Effector memory CD4-positive, alpha-beta T cell (primary cell): ENCODE measurements around the gene MBD4.
"Not testable (repeated sequence)": the region's sequence is repeated elsewhere in the genome, so short reads cannot be mapped to it uniquely, and the experiment has no call there.

Source experiments
- DNase-seq, 3 donors: peaks; one replicate each; pipeline ENCODE4 v3.0.0-alpha.2; 2020
- H3K27ac ChIP-seq: 2 replicates; pipeline ENCODE4 v1.7.0; 2013; ENCODE audit warnings: mild to moderate bottlenecking, low read length, moderate library complexity; ENCODE audit not compliant: insufficient read depth, poor library complexity, severe bottlenecking
- H3K27me3 ChIP-seq: replicated peaks from 2 replicates; pipeline ENCODE4 v1.7.0; 2013; ENCODE audit warnings: mild to moderate bottlenecking, low read length; ENCODE audit not compliant: insufficient read depth, control insufficient read depth, poor library complexity, severe bottlenecking
- H3K36me3 ChIP-seq: 2 replicates; pipeline ENCODE4 v1.7.0; 2013; ENCODE audit warnings: mild to moderate bottlenecking, low read length, moderate library complexity; ENCODE audit not compliant: control insufficient read depth, insufficient read depth
- H3K4me1 ChIP-seq: 2 replicates; pipeline ENCODE4 v1.7.0; 2013; ENCODE audit warnings: low read length, mild to moderate bottlenecking; ENCODE audit not compliant: control insufficient read depth, insufficient read depth, poor library complexity, severe bottlenecking
- H3K4me3 ChIP-seq: 2 replicates; pipeline ENCODE4 v1.7.0; 2013; ENCODE audit warnings: low read length, low read depth, mild to moderate bottlenecking; ENCODE audit not compliant: insufficient read depth, poor library complexity, severe bottlenecking
- H3K9me3 ChIP-seq: 2 replicates; pipeline ENCODE4 v1.7.0; 2013; ENCODE audit warnings: mild to moderate bottlenecking, low read length, moderate library complexity; ENCODE audit not compliant: control insufficient read depth
- total RNA-seq, 3 donors: gene quantifications; one replicate each; lab custom pipeline; 2026; lab: John Stamatoyannopoulos, UW

Gene MBD4
- total RNA-seq: 58.3 to 64.3 (median 58.8) reads per million in 3 donors

- Histone ChIP-seq H3K27me3 (no peaks in the 10 kb centered on the region), H3K4me1 (peaks cover 16% of the 10 kb centered on the region), H3K27ac (peak within 1 kb of the TSS; percentile 86), H3K36me3 (peaks cover 18% of the 10 kb centered on the region), H3K4me3 (peak within 1 kb of the TSS; percentile 95), H3K9me3 (no peaks in the 10 kb centered on the region)
- peak; percentile 98 to 99 (median 99) for DNase-seq
Measured at GRCh38 chr3:129439817-129440617, at the start of gene MBD4, which contains the start of gene IFT122. MBD4 (minus strand) TSS chr3:129439948; CDS start chr3:129439833, 115 bp downstream. IFT122 (plus strand) TSS chr3:129440224; CDS start chr3:129440331, 107 bp downstream.

- not testable (repeated sequence) for H3K4me3 ChIP-seq, H3K9me3 ChIP-seq, H3K27me3 ChIP-seq, H3K4me1 ChIP-seq, H3K27ac ChIP-seq, H3K36me3 ChIP-seq, DNase-seq
Measured at GRCh38 chr3:129489258-129489657, 49.5 kb upstream of the MBD4 start.

- H3K4me1 ChIP-seq: not testable (repeated sequence)
Measured at GRCh38 chr3:129487868-129488335, 48.2 kb upstream of the MBD4 start.

DNA sequence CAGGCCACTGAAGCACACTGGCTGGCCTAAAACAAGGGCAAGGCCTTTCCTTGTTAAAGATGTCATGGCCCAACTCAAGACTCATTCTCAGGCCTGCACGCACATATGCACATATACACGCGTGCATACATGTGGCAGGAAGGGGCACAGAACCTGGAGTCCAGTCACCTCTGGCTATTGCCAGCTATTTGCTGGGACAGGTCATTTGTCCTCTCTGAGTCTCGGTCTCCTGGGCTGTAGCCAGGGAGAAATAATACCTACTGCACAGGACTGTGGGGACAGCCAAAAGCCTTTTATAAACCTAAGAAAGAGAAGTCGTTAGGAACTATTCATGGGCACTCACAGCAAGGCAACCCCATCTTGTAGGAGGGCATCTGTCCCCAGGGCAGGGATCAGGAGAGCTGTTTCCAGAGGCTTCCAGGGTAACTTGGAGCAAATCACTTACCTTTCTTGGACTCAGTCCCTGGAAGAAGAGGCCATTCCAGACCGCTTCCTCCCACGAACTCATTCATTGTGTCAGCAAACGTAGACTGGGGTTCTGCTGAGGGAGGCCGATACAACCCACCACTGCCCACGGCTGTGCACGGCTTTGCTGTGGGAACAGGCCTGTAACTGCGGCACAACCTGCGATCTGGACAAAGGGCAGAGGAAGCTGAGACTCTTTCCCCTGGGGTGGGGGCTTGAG, 47.6 kb upstream of the MBD4 start:
- no peak for DNase-seq
- H3K4me1 ChIP-seq: peaks cover 1% of the 10 kb centered on the region
- no peak overlapping the region for H3K27ac ChIP-seq
- H3K36me3 ChIP-seq: no peaks in the 10 kb centered on the region
- no peak overlapping the region for H3K4me3 ChIP-seq
- H3K27me3 ChIP-seq: no peaks in the 10 kb centered on the region
- H3K9me3 ChIP-seq: no peaks in the 10 kb centered on the region

More at GRCh38 chr3:129487868-129488335, 48.2 kb upstream of the MBD4 start:
- H3K27ac ChIP-seq, DNase-seq, H3K4me3 ChIP-seq, H3K36me3 ChIP-seq, H3K27me3 ChIP-seq, H3K9me3 ChIP-seq: not testable (repeated sequence)

- Histone ChIP-seq H3K36me3 (no peaks in the 10 kb centered on the region), H3K4me3 (no peak overlapping the region), H3K9me3 (no peaks in the 10 kb centered on the region), H3K27ac (no peak overlapping the region), H3K4me1 (peaks cover 8% of the 10 kb centered on the region), H3K27me3 (no peaks in the 10 kb centered on the region)
- no peak for DNase-seq
Measured at GRCh38 chr3:129486664-129487035, 46.9 kb upstream of the MBD4 start.

- no peaks in the 10 kb centered on the region for H3K36me3 ChIP-seq
- no peak for DNase-seq
Measured at GRCh38 chr3:129485721-129486663, 46.2 kb upstream of the MBD4 start.

GRCh38 chr3:129485146-129485545, 45.4 kb upstream of the MBD4 start:
- H3K4me1 ChIP-seq: peaks cover 10% of the 10 kb centered on the region
- not testable (repeated sequence) for H3K36me3 ChIP-seq, H3K27ac ChIP-seq, H3K4me3 ChIP-seq, H3K27me3 ChIP-seq, DNase-seq, H3K9me3 ChIP-seq

More at GRCh38 chr3:129485721-129486663, 46.2 kb upstream of the MBD4 start:
- H3K4me3 ChIP-seq: no peak overlapping the region
- peaks cover 10% of the 10 kb centered on the region for H3K4me1 ChIP-seq
- no peaks in the 10 kb centered on the region for H3K9me3 ChIP-seq
- no peak overlapping the region for H3K27ac ChIP-seq
- H3K27me3 ChIP-seq: no peaks in the 10 kb centered on the region

GRCh38 chr3:129483870-129484269, 44.1 kb upstream of the MBD4 start:
- Histone ChIP-seq H3K27me3 (no peaks in the 10 kb centered on the region), H3K4me3 (no peak overlapping the region), H3K27ac (no peak overlapping the region), H3K9me3 (no peaks in the 10 kb centered on the region), H3K4me1 (peaks cover 10% of the 10 kb centered on the region), H3K36me3 (peaks cover 14% of the 10 kb centered on the region)
- DNase-seq: no peak

DNA sequence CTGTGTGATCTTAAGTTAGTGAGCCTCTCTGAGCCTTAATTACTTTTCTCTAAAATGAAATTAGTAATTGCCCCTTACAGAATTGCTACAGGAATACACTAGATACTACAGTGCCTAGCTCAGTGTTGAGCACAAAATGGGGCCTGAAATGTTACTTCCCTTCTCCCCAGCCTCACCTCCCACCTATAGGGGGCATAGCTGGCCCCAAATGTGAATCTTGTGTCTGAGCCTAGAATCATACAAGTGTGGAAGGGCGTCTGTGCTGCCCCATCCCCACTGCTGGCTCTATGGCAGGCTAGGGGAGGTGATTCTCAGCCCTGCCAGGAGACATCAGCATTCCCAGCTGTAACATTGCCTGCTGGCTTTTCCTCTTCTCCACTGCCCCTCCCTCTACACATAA, 43.0 kb upstream of the MBD4 start:
- DNase-seq: no peak
- H3K4me1 ChIP-seq: peaks cover 10% of the 10 kb centered on the region
- H3K27ac ChIP-seq: no peak overlapping the region
- no peaks in the 10 kb centered on the region for H3K9me3 ChIP-seq
- H3K27me3 ChIP-seq: no peaks in the 10 kb centered on the region
- H3K4me3 ChIP-seq: no peak overlapping the region
- H3K36me3 ChIP-seq: peaks cover 18% of the 10 kb centered on the region
